Cardiac fibroblast (primary cell): Measurements from ENCODE around the gene IL4R.

ENCODE experiments used
- DNase-seq, 2 donors: peaks; one replicate each; pipeline versions ENCODE4 v3.0.0 to v3.0.0-alpha.2; 2010; ENCODE audit warnings: low read depth in 2 of 2
- H3K4me3 ChIP-seq, 2 donors: replicated peaks in 1 of 2; 1 replicate in 1 of 2; 2 replicates in 1 of 2; pipeline ENCODE4 v1.5.1; 2011; ENCODE audit warnings: low read depth in 2 of 2, low read length in 2 of 2, mild to moderate bottlenecking in 2 of 2, moderate library complexity in 1 of 2
- TF ChIP-seq, protein P1 (sequence below): IDR thresholded peaks from one replicate; pipeline ENCODE4 v1.5.1; 2011; ENCODE audit warnings: low read depth, mild to moderate bottlenecking, low read length, inconsistent platforms

IL4R gene

DNA sequence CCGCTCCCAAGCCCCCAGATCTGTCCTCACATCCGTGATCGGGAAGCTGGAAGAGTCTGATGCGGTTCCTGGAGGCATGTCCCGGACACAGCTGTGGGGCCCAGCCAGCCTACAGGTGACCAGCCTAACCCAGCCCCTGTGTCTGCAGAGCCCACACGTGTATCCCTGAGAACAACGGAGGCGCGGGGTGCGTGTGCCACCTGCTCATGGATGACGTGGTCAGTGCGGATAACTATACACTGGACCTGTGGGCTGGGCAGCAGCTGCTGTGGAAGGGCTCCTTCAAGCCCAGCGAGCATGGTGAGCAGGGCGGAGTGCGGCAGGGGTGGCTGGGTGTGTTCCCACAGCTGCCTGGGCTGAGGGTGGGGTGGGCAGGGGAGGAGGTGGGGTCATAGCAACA, 30.9 kb downstream of the IL4R start:
- TF ChIP-seq, protein P1, sequence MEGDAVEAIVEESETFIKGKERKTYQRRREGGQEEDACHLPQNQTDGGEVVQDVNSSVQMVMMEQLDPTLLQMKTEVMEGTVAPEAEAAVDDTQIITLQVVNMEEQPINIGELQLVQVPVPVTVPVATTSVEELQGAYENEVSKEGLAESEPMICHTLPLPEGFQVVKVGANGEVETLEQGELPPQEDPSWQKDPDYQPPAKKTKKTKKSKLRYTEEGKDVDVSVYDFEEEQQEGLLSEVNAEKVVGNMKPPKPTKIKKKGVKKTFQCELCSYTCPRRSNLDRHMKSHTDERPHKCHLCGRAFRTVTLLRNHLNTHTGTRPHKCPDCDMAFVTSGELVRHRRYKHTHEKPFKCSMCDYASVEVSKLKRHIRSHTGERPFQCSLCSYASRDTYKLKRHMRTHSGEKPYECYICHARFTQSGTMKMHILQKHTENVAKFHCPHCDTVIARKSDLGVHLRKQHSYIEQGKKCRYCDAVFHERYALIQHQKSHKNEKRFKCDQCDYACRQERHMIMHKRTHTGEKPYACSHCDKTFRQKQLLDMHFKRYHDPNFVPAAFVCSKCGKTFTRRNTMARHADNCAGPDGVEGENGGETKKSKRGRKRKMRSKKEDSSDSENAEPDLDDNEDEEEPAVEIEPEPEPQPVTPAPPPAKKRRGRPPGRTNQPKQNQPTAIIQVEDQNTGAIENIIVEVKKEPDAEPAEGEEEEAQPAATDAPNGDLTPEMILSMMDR: no peak
- no peak overlapping the region for H3K4me3 ChIP-seq
- no peak for DNase-seq

DNA sequence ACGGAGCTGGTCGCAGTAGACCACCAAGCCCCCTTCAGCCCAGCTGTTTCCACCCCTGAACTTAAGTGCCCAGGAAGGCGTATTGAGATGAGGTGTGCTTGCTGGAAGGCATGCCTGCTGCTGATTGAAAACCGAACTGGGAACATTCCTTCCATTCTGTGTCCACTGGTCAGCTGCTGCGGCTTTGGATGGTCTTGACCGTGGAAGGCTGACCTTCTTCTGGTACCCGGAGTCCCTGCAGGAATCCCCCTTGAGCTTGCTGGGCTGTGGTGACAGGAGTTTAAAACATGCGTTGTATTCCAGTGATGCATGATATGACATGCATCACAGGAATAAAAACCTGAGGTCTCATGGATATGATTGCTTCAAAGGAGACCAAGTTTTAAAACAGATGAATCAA, 31.4 kb downstream of the IL4R start:
- DNase-seq: no peak
- TF ChIP-seq, protein P1: no peak
- H3K4me3 ChIP-seq: no peak overlapping the region

DNA sequence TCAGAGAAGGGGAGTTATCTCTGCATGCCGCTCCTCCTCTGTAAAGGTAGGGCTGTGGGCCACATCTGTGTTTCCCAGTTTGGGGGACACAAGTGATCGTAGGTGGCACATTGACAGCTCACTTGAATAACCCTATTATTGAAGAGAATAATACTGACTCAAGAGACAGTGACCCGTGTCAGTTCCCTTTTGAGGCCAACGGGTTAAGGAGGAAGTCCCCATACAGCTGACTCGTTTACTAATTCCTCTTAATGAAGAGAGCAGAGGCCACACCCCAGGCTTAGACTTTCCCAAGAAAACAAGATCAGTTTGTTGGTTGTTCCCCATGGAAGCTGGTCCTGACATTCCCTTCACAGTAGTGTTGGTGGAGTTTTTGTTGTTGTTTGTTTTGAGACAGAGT, 33.0 kb downstream of the IL4R start:
- DNase-seq: no peak
- TF ChIP-seq, protein P1: no peak
- no peak overlapping the region for H3K4me3 ChIP-seq

DNA sequence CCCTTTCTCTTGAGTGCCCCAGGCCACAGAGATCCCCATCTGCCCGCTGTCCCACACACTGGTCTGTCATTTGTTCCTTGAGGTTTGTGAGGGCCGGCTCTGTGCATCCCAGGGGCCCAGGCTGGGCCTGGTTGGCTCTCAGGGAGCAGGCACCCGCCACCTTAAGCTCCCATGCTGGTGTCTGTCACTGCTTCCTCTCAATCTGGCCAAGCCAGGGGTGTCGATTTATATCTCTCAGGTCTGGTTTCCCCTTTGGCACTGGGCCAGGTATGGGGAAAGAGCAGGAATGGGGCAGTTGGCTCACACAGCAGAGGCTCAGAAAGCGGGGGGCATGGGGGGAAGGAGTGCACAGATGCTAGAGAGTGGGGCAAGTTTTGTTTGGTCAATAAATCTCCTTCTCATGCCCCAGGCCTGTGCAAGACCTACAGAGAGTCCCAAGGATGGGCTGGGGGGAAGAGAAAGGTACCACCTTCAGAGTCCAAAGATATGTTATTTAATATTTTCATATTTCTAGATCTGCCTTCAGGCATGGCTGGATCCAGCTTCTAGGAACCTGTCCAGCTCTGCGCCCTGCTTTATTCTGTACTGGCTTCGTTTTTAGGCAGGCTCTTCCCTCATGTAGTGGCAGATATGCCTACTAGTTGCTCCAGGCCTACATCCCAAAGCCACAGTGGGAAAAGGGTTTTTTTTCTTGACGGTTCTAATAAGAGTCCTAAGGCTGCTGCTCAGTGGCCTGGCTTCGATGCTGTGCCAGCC, 34.3 kb downstream of the IL4R start:
- no peak overlapping the region for H3K4me3 ChIP-seq
- DNase-seq: no peak
- TF ChIP-seq, protein P1: no peak

DNA sequence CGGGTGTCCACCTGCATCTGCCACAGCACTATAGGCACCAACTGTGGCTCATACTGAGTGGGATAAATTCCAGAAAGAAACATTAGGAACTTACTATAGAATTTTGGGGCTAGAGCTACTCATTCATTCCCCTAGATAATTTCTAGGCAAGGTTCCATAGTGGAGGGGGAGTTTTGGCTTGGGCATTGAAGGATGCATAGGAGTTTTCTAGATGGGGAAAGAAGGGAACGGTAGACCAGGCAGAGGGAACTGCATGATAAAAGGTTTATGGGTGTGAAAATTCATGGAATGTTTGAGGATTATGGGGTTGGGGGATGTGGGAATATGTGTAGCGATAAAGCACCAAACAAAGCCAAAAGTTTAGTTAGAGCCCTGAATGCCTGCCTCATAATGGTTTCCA, 35.5 kb downstream of the IL4R start:
- no peak for DNase-seq
- no peak overlapping the region for H3K4me3 ChIP-seq
- TF ChIP-seq, protein P1: no peak

DNA sequence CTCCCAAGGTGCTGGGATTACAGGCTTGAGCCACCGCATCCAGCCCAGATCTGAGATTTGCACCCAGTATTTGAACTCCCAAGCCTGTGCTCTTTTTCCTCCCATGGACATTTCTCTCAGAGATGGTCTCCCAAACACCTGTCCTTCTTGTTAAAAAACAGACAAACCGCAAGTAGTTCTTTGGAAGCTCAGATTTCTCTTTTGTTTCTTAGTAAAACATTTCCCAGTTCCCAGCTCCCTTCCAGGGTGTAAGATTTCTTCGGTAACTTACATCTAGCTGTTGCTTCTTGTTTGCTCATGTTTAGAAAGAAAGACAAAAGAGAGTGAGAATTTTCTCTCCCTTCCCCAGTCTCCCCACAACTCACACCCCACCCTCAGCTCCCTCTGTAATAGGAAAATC, 36.2 kb downstream of the IL4R start:
- no peak overlapping the region for H3K4me3 ChIP-seq
- TF ChIP-seq, protein P1: no peak
- DNase-seq: no peak

DNA sequence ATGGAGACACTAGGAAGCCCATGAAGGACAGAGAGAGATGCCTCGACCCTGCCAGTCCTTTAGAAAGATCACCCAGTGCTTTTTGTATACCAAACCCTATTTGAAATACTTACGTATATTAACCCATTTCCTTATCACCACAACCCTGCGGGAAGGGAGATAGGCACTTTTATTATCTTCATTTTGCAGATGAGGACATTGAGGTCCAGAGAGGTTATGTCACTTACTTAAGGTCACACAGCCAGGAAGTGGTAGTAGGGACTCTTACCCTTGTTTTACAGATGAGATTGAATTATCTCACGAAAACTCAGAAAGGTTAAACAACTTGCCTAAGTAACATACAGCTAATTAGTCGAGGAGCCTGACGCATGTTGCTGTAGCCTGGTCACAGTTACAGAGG, 38.2 kb downstream of the IL4R start:
- TF ChIP-seq, protein P1: no peak
- H3K4me3 ChIP-seq: no peak overlapping the region
- no peak for DNase-seq
